ENCODE measurements around the gene POMP.

The POMP gene

DNA sequence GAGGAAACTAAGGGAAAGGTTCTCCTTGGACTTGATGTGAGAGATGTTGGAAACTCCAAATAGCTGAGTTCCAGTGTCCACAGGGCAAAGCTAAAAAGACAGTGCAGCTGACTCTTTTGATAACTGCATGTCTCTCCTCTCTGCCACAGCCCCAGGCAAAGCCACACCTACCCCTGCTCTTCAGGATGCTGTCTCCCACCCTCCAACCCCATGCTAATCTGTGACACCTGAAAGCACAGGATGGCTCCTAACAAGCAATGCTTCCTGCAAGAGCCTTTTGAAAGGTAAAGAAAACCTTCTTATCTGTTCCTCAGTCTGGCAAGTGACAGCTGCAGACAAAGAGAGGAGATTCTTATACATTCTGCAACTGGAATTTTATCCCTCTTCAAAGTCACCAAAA is 45.4 kb downstream of the POMP start:
- no peak for DNase-seq

DNA sequence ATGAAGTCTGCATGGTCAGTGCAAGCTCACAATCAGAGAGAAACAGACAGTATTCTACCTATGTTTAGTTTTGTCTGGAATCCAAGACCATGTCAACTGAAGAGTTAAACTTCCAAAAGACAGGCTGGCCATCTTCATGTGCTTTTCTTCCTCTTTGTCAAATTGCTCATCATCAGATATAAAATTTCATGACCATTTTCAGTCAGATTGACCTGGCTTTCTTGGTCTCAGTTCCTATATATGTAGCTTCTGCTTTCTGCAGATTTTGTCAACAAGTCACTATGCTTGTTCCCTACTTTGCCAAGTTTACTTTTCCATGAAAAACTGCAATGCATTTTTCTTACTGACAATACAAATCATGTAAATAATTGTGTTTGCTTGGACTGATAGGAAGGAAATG is 46.0 kb downstream of the POMP start:
- DNase-seq: no peak

DNA sequence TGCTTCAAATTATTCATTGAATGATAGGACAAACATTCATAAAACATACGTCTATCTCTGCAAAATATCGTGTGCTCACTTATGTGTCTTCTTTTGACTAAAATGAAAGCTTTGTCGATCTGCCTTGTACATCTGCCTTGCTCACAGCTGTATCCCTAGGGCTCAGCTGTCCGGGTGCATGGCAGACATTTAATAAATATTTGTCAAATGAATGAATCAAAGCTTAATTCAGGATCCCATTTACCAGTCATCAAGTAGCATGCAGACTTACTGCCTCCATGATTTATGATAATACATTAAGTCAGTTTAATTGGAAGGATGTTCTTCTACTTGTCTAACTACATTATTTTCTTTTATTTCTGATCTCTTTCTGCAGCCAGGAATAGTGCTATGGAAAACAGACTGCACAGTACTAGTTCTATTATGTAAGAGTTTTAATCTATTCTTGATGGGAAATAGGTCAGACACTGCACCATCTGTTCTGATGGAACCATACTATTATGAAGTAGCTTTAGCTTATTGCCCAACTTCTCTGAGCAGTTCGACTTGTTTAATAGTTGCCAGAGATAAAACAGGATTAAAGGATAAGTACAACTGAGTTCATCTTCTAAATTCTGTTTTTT is 46.6 kb downstream of the POMP start:
- DNase-seq: no peak

DNA sequence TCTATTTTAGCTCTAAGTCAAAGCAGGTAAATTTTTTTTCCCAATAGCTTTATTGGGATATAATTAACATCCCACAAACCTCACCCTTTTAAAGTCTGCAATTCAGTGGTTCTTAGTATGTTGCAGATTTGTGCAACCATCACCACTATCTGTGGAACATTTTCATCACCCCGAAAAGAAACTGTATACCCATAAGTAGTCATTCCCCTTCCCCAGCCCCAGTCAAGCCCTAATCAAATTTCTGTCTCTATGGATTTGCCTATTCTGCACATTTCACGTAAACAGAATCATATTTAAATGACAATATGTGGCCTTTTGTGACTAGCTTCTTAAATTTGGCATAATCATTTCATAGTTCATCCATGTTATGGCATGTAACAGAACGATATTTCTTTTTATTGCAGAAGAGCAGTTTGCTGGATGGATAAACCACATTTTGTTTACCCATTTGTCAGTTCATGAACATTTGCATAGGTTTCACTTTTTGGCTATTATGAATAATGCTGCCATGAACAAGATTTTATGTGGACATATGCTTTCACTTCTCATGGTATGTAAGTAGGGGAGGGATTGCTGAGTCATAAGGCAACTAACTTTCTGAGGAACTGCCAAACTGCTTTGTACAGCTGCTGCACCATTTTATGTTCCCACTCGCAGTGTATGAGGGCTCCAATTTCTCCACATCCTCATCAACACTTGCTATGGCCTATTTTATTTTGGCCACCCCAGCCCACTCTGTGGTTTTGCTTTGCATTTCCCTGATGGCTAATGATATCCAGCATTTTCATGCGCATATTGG is 48.9 kb downstream of the POMP start:
- DNase-seq: peak; percentile 65

DNA sequence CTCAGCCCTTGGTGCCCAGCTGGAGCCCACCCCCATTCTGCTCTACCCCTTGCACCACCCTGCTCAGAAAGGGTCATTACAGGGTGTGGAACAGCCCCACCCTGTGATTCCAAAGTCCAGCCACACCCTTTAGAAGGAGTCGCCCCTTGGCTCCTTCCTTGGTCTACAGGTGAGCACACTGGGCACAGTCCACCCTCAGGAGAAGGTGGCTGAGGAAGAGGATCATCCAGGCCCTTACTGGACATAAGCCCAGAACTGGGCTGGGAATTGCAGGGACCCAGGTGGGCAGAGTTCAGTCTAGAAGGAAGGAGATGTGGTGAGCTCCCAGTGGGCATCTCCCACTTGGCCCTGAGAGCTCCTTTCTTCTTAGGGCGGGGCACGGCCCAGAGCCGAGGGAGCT is 51.2 kb downstream of the POMP start:
- no peak for DNase-seq

DNA sequence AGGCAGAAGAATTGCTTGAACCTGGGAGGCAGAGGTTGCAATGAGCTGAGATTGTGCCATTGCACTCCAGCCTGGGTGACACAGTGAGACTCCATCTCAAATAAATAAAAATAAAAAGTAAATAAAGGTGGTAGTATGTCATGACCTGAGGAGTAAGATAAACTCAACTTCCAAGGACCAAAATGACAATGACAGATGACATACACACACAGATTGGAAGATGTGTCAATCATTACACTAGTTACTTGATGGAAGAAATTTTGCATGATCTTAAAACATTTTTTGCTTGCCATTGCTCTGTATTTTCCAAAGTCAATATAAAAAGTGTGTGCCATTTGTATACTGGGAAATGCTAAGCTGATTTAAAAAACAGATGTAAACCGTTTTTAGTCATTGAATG is 55.7 kb downstream of the POMP start:
- DNase-seq: no peak

DNA sequence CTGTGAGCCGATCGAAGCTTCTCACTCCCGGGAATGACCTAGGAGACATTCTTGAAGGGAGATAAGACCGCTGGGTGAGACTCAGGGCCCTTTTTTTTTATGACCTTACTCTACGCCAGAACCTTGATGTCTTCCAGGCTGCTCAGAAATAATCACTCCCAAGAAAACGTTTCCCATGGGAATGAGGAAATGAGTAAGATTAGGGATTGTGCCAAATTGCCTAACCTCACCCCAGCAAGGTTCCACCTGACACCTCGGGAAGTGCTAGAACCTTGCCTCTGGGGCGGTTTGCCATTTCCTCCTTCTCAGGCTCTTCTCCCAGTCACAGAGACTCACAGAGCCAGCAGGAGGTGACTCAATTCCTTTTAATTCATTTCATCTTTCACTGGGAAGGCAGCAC is 57.6 kb downstream of the POMP start:
- DNase-seq: no peak

DNA sequence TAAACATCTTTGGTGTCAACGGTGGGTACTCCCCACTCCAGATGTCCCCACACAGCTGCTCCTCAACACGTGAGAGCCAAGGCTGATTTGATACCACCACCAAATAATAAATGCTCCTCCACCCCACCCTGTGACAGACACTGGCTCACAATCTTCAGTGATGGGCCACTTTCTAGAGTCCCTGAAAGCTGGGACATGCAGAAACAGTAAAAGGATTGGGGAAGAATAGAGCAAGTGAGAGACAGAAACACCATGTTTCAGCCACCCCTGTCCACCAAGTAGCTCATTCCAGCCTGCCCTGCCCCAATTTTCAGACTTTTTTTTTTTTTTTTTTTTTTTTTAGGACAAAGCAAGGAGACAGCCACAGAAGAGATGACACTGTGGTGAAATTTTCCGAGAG is 58.2 kb downstream of the POMP start:
- DNase-seq: no peak

DNA sequence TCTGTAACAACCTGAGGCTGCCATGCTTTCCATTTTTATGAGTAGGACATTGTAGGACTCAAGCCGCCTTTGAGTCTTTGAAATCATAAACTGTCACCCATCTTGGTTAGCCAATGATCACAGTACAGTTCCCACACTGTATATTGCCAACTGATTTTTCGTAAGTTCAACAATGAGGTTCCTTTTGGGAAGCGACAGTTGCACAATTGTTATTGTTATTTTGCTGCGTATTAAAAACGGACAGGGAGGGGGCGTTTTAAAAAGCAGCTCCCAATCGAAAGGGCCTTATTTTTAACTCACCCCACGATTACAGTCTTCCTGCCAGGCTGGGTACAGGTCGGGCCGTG is 59.2 kb downstream of the POMP start:
- no peak for DNase-seq

DNA sequence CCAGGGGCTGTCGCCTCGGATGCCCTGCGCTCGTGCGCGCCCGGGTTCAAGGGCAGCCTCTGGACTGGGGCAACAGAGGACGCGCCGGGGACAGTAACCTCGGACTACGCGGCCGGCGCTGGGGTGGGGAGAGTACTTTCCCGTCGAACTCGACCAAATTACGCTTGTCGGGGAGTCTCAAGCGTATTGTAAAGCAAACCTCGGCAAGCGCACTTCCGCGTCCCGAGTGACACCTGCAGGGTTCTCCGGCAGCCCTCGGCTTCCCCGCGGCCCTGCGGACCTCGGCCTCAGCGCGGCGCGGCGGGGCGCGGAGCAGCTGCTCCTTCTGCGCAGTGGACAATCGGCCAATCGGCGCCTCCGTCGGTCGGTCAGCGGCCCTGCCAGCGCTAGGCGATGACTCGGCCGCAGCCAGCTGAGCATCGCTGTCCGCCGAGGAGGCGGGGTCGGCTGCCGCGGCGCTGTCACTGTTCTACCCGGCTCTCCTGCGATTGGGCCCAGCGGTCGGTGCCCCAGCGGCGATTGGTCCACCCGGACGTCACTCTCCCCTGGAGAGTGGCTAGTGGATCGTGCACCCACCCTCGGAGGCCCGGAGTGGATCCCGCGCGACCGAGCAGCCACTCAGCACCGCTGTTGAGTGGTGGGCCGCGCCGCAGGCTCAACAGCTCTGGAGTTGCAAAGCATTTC is 59.8 kb downstream of the POMP start, which contains the start of gene SLC46A3:
TSS of gene SLC46A3 (minus strand) at position 428 of the 684 bp plus-strand sequence. CDS start 972 bp downstream, outside the sequence.
- DNase-seq: peak; percentile 93

DNA sequence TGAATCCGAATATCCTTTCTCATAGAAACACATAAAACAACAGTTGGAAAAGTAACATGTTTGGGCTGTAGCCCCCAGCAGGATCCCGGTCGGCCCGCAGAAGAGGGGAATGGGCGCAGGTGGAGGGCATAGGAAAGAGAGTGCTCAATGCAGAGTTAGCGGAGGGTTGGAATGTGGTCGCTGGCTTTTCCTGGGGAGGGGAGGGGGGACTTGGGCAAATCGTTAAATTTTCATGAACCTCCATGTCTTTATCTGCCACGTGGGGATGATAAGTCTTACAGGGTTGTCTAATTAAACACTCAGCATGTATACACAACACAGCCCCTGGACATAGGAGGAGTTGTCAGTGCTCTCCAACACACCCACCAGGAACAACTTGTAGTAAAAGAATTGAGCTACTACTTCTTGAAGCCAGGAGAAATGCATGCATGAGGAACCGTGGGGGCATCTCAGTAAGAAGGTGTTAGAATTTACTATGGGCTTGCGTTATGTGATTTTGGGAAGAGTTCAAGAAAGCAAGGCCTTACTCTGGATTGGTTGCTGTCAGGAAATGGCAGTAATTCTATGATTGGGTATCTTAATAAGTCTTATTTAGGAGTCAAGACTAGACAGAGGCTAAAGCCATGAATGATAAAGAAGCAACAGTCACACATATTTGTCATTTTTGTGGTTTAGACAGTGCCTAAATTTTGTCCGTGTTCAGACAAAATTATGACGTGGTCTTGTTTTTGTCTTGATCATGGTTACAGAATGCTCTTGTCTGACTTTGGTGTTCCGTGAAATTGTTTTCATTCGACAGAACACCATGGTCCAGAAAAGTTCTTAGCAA is 60.5 kb downstream of the POMP start:
- DNase-seq: no peak

DNA sequence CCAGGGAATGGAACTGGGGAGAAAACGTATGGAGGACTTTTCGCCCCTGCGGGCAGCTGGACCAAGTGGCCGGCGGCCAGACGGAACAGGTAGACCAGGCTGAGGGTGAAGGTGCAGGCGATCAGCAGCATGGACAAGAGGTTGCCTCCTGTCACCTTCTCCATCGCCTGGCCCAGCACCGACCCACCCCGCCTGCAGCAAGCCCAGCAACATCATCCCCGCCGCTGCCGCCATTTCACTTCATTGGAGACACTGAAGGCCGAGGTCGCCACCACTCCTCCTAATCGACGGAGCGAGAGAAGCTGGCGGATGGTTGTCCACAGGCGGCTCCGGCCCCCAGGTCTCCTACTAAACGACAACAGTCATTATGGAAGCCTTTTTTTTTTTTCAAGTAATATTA is 64.9 kb downstream of the POMP start:
- DNase-seq: no peak

DNA sequence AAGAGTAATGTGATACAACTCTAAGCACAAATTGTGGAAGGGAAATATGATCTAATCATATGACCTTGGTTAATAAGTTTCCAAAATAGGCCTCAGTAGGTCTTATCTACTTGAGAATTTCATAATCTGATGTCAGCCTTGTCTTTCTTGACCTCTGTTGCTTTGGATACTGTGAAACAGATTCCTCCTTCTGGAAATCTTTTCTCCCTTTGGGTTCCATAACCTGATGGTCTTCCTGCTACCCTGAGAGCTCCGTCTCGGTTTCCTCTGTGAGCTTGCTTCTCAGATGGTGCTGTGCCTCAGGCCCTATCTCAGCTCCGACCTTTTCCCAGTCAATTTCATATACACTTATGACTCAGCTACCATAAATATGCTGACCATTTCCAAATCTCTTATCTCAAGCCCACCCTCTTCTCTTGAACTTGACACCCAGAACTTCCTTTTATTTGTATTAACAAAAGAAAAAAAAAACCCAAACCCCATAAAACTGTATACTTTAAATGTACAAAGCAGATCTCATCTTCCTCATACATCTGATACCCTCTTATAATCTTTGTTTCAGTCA is 66.2 kb downstream of the POMP start:
- no peak for DNase-seq
